K562 (cell line): ENCODE results near the gene BHLHE40. TPM values are rescaled to one million over a fixed set of nuclear protein-coding genes. Genes with fewer than 3 reads are reported as not detected.

Experiments used
- CHD4 ChIP-seq: fragments of 200-600 bp; sonication (generic); IDR thresholded peaks from 3 replicates; pipeline ENCODE4 v1.6.1; 2012; ENCODE audit warnings: low read depth, mild to moderate bottlenecking, mixed read lengths, low read length, inconsistent platforms; ENCODE audit not compliant: insufficient read depth, insufficient replicate concordance, poor library complexity, severe bottlenecking
- CTCF ChIP-seq, 3 experiments: IDR thresholded peaks in 2 of 3; conservative IDR thresholded peaks in 1 of 3; 2 replicates each; pipeline ENCODE4 v1.5.1; 2011 to 2012; ENCODE audit warnings: low read length in 3 of 3, mild to moderate bottlenecking in 3 of 3, control low read depth in 2 of 3, improper control_type of control experiment in 1 of 3, inconsistent platforms in 1 of 3, low read depth in 1 of 3, mixed read lengths in 1 of 3, moderate library complexity in 1 of 3; ENCODE audit not compliant: insufficient read depth in 2 of 3
- E2F3 ChIP-seq: fragments of 250-450 bp; sonication (Bioruptor Pico); IDR thresholded peaks from 2 replicates; pipeline ENCODE4 v1.4.0; 2020; ENCODE audit warnings: mild to moderate bottlenecking
- ELK3 ChIP-seq: fragments of 450-650 bp; formaldehyde crosslinking; IDR thresholded peaks from 2 replicates; pipeline ENCODE4 v1.4.0; 2020; ENCODE audit warnings: mild to moderate bottlenecking
- ETV1 ChIP-seq: fragments of 450-650 bp; conservative IDR thresholded peaks from 2 replicates; pipeline ENCODE4 v1.6.1; 2016; ENCODE audit warnings: missing genetic modification characterization, control low read depth, low read depth, missing compliant biosample characterization
- GTF2A2 ChIP-seq: IDR thresholded peaks from 2 replicates; pipeline ENCODE4 v1.6.1; 2016; ENCODE audit warnings: mild to moderate bottlenecking, missing genetic modification characterization, missing compliant biosample characterization
- GTF3C2 ChIP-seq: IDR thresholded peaks from 3 replicates; pipeline ENCODE4 v1.6.1; 2011; ENCODE audit warnings: borderline replicate concordance, mild to moderate bottlenecking, moderate library complexity; ENCODE audit not compliant: insufficient read length; ENCODE audit errors: extremely low read depth
- HDAC3 ChIP-seq: fragments of 450-650 bp; IDR thresholded peaks from 2 replicates; pipeline ENCODE4 v1.6.1; 2018; ENCODE audit warnings: borderline replicate concordance, mild to moderate bottlenecking, moderate library complexity; ENCODE audit not compliant: partially characterized antibody
- HDGF ChIP-seq: fragments of 450-650 bp; IDR thresholded peaks from 2 replicates; pipeline ENCODE4 v1.6.1; 2016
- MXD1 ChIP-seq: fragments of 250-450 bp; sonication (Bioruptor Pico); IDR thresholded peaks from 2 replicates; pipeline ENCODE4 v1.8.0; 2021; ENCODE audit warnings: borderline replicate concordance, mild to moderate bottlenecking, moderate library complexity; ENCODE audit not compliant: poor library complexity, severe bottlenecking
- MYBL2 ChIP-seq, 2 experiments: fragments of 450-650 bp in 1 of 2; sonication (generic) in 1 of 2; formaldehyde crosslinking in 1 of 2; IDR thresholded peaks; 2 replicates each; pipeline versions ENCODE4 v1.6.1 to v1.8.1; 2017 to 2022; ENCODE audit warnings: borderline replicate concordance in 1 of 2, inconsistent platforms in 1 of 2, low read depth in 1 of 2, mild to moderate bottlenecking in 1 of 2, missing genetic modification reagents in 1 of 2, moderate library complexity in 1 of 2
- NCOA2 ChIP-seq, 2 experiments: fragments of 450-650 bp; IDR thresholded peaks; 2 replicates each; pipeline ENCODE4 v1.6.1; 2018; ENCODE audit warnings: mild to moderate bottlenecking in 2 of 2, moderate library complexity in 1 of 2; ENCODE audit not compliant: partially characterized antibody in 2 of 2
- TFAP4 ChIP-seq: sonication (generic); formaldehyde crosslinking; IDR thresholded peaks from 2 replicates; pipeline ENCODE4 v1.8.0; 2022; ENCODE audit warnings: missing genetic modification reagents, mild to moderate bottlenecking, moderate library complexity, borderline replicate concordance
- ZNF165 ChIP-seq: fragments of 250-450 bp; sonication (Bioruptor Pico); IDR thresholded peaks from 2 replicates; pipeline ENCODE4 v1.4.0; 2020; ENCODE audit warnings: borderline replicate concordance
- ZNF239 ChIP-seq: fragments of 250-450 bp; sonication (Bioruptor Pico); IDR thresholded peaks from 2 replicates; pipeline ENCODE4 v1.4.0; 2020; ENCODE audit warnings: mild to moderate bottlenecking
- ZNF263 ChIP-seq: sonication (generic); formaldehyde crosslinking; IDR thresholded peaks from 2 replicates; pipeline ENCODE4 v1.8.0; 2022; ENCODE audit warnings: mild to moderate bottlenecking, missing genetic modification reagents, borderline replicate concordance
- ZNF589 ChIP-seq: fragments of 200-800 bp; sonication (Bioruptor generic); IDR thresholded peaks from 2 replicates; pipeline ENCODE4 v1.6.1; 2016; ENCODE audit warnings: low read depth, missing genetic modification characterization, missing compliant biosample characterization
- ZNF766 ChIP-seq: fragments of 200-800 bp; sonication (Bioruptor generic); conservative IDR thresholded peaks from 2 replicates; pipeline ENCODE4 v1.6.1; 2016; ENCODE audit warnings: missing genetic modification characterization, missing compliant biosample characterization
- polyA plus RNA-seq, 8 experiments: library from polyadenylated mRNA; depleted of rRNA in 4 of 8; stranded (reverse) in 5 of 8; unstranded in 3 of 8; fragments of >200 nt; fragmentation: Nextera tagmentation in 2 of 8; fragmentation: Illumina TruSeq in 1 of 8; extraction: Ambion mirVana in 2 of 8; extraction: Trizol in 1 of 8; gene quantifications; 2 replicates each; pipeline versions ENCODE4 v1.2.1 to v1.2.3, GENCODE V29; 2011 to 2014; ENCODE audit warnings: inconsistent platforms in 1 of 8, missing spikeins in 1 of 8
- total RNA-seq, 7 experiments: library from RNA; depleted of rRNA in 6 of 7; stranded (reverse); fragments of >200 nt in 6 of 7; fragmentation: Illumina TruSeq in 2 of 7; extraction: Trizol in 2 of 7; gene quantifications; 2 replicates each; pipeline versions ENCODE4 v1.2.1 to v1.2.3, GENCODE V29; 2011 to 2021; ENCODE audit warnings: low replicate concordance in 1 of 7

BHLHE40 gene
- total and polyA plus RNA-seq, 9 of the 15 experiments (the other 6 are each of a cell fraction or from before 2014, with no cell fraction given): 12.0 to 83.9 (median 31.4) TPM

- TF ChIP-seq TFAP4 (CRISPR knock-in tag) (peak; percentile 74; the same call in 1 of the 2 replicates), CHD4 (peak; percentile 99), GTF3C2 (no peak), MYBL2 (IDR thresholded peaks at IDR 0.05; ENCODE audit: low read depth) (no peak), MYBL2 (CRISPR knock-in tag; IDR thresholded peaks at IDR 0.05; ENCODE audit: borderline replicate concordance) (no peak), MXD1 (CRISPR knock-in tag) (peak; percentile 6), CTCF (IDR thresholded peaks at IDR 0.05 in 2 of 3, conservative IDR thresholded peaks at IDR 0.05 in 1 of 3; ENCODE audit: insufficient read depth in 2 of 3, low read depth in 1 of 3, low read length in 3 of 3) (no peak), GTF2A2 (tag) (no peak), HDAC3 (no peak), ZNF239 (peak; percentile 33; the same call in 1 of the 2 replicates), ZNF589 (peak; percentile 57), ZNF263 (CRISPR knock-in tag) (peak; percentile 37), E2F3 (no peak), NCOA2 (IDR thresholded peaks at IDR 0.05; ENCODE audit: partially characterized antibody in 2 of 2) (no peak), ZNF165 (no peak), ELK3 (CRISPR knock-in tag) (no peak), HDGF (peak; percentile 94), ZNF766 (peak; percentile 60; the same call in 1 of the 2 replicates), ETV1 (tag) (peak; percentile 68; the same call in 1 of the 2 replicates)
Observed at GRCh38 chr3:5019411-5020241, 40.4 kb downstream of the BHLHE40 start (continued).
